Fibroblast of peridontal ligament (primary cell): Measurements from ENCODE around the gene PCDHGA1.
"Not testable (repeated sequence)": the region's sequence is repeated elsewhere in the genome, so short reads cannot be mapped to it uniquely, and the experiment has no call there.

Source experiments
- DNase-seq: peaks from one replicate; pipeline ENCODE4 v3.0.0-alpha.2; 2010; ENCODE audit errors: extremely low read depth

Gene PCDHGA1

DNA sequence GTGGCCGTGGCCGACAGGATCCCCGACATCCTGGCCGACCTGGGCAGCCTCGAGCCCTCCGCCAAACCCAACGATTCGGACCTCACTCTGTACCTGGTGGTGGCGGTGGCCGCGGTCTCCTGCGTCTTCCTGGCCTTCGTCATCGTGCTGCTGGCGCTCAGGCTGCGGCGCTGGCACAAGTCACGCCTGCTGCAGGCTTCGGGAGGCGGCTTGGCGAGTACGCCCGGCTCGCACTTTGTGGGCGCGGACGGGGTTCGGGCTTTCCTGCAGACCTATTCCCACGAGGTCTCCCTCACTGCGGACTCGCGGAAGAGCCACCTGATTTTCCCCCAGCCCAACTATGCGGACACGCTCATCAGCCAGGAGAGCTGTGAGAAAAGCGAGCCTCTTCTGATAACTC lies 15.7 kb downstream of the PCDHGA1 start:
- not testable (repeated sequence) for DNase-seq

DNA sequence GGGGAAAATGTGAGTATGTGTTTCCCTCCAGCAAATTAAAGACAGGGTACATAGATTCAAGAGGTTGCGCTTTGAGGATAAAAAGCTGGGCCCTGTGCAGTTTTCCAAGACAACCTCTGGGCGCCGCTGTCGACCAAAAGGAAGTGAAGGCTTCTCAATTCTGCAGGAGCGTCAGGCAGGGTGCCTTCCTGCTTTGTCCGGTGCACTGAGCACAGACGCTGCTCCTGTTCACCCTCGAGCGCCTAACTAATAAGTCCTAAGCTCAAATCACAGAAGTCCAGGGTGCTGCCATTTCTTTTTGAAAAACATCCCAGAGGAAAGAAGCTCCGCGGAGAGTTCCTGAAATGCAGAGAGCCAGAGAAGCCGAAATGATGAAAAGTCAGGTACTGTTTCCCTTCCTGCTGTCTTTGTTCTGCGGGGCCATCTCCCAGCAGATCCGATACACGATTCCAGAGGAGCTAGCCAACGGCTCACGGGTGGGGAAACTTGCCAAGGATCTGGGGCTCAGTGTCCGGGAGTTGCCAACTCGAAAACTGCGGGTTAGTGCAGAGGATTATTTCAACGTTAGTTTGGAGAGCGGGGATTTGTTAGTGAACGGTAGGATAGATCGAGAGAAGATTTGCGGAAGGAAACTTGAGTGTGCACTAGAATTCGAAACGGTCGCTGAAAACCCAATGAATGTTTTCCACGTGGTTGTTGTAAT lies 19.8 kb downstream of the PCDHGA1 start, which contains the start of gene PCDHGB1:
TSS of gene PCDHGB1 (plus strand) at position 183 of the 703 bp plus-strand sequence. CDS start at position 345, 162 bp downstream.
- DNase-seq = peak; percentile 64

DNA sequence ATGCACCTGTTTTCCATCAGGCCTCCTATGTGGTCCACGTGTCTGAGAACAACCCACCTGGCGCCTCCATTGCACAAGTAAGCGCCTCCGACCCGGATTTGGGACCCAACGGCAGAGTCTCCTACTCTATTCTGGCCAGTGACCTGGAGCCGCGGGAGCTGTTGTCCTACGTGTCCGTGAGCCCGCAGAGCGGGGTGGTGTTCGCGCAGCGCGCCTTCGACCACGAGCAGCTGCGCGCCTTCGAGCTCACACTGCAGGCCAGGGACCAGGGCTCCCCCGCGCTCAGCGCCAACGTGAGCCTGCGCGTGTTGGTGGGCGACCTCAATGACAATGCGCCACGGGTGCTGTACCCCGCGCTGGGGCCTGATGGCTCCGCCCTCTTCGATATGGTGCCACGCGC lies 21.3 kb downstream of the PCDHGA1 start:
- DNase-seq = no peak

DNA sequence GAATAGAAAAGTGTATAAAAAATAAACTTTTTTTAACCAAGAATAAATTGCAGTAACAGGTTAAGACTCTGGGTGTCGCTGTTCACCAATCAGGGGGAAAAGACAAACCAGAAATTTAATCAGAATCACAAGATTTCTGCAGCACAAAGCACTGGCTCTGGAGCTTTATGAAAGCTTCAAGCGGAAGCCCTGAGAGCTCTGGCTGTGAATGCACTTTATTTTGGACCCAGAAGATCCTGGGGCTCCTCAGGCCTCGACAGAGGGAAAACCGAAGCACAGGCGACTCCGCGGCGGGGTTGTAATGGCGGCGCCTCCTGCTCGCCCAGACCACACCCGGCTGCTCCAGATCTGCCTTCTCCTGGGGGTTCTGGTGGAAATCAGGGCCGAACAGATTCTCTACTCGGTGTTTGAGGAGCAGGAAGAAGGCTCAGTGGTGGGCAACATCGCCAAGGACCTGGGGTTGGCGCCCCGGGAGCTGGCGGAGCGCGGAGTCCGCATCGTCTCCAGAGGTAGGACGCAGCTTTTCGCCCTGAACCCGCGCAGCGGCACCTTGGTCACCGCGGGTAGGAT lies 24.7 kb downstream of the PCDHGA1 start, which contains the start of gene PCDHGA4:
TSS of gene PCDHGA4 (plus strand) at position 122 of the 570 bp plus-strand sequence. CDS start at position 209, 87 bp downstream.
- peak; percentile 60 for DNase-seq

DNA sequence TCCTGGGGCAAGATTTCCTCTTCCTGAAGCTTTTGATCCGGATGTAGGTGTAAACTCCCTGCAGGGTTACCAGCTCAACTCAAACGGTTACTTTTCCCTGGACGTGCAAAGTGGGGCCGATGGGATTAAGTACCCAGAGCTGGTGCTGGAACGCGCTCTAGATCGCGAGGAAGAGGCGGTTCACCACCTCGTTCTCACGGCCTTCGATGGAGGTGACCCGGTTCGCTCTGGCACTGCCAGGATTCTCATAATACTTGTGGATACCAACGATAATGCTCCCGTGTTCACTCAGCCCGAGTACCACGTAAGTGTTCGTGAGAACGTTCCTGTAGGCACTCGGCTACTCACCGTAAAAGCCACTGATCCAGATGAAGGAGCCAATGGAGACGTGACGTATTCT lies 25.3 kb downstream of the PCDHGA1 start:
- DNase-seq = no peak

DNA sequence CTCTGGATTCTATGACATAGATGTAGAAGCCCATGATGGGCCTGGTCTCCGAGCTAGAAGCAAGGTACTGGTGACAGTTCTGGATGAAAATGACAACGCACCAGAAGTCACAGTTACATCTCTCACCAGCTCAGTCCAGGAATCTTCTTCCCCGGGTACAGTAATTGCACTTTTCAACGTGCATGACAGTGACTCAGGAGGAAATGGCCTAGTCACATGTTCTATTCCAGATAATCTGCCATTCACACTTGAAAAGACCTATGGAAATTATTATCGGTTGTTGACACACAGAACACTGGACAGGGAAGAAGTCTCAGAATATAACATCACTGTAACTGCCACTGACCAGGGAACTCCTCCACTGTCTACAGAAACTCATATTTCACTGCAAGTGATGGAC lies 25.8 kb downstream of the PCDHGA1 start:
- no peak for DNase-seq

DNA sequence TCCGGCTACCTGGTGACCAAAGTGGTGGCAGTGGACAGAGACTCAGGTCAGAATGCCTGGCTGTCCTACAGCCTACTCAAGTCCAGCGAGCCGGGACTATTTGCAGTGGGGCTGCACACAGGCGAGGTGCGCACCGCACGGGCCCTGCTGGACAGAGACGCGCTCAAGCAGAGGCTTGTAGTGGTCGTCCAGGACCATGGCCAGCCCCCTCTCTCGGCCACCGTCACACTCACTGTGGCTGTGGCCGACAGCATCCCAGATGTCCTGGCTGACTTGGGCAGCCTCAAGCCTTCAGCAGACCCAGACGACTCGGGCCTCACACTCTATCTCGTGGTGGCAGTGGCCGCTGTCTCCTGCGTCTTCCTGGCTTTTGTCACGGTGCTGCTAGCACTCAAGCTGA lies 26.6 kb downstream of the PCDHGA1 start:
- no peak for DNase-seq

DNA sequence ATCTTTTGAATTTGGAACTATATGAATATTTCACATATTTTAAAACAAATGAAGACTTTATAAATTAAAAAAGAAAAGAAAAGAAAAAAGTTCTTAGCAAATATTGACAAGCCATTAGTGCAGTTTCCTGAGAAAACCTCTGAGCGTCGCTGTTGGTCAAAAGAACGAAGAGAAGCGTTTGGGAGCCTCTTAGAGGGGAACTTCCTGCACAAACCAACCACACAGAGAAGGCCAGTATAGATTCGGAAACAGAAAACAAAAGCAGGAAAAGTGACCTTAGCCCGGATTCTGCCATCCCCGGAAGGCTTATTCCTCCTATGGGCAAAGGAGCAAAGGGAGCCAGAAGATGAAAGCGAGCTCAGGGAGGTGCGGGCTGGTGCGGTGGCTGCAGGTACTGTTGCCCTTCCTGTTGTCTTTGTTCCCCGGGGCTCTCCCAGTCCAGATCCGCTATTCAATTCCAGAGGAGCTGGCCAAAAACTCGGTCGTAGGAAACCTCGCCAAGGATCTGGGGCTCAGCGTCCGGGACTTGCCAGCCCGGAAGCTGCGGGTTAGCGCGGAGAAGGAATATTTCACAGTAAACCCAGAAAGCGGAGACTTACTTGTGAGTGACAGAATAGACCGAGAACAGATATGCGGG lies 29.6 kb downstream of the PCDHGA1 start, which contains the start of gene PCDHGB2:
TSS of gene PCDHGB2 (plus strand) at position 205 of the 637 bp plus-strand sequence. CDS start at position 347, 142 bp downstream.
- peak; percentile 57 for DNase-seq

DNA sequence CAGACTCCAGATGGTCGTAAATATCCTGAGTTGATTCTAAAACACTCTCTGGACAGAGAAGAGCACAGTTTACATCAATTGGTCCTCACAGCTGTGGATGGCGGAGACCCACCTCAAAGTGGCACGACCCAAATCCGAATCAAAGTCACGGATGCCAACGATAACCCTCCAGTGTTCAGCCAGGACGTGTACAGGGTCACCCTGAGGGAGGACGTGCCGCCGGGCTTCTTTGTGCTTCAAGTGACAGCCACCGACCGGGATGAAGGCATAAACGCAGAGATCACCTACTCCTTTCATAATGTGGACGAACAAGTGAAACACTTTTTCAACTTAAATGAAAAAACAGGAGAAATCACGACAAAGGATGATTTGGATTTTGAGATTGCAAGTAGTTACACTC lies 30.4 kb downstream of the PCDHGA1 start:
- no peak for DNase-seq

DNA sequence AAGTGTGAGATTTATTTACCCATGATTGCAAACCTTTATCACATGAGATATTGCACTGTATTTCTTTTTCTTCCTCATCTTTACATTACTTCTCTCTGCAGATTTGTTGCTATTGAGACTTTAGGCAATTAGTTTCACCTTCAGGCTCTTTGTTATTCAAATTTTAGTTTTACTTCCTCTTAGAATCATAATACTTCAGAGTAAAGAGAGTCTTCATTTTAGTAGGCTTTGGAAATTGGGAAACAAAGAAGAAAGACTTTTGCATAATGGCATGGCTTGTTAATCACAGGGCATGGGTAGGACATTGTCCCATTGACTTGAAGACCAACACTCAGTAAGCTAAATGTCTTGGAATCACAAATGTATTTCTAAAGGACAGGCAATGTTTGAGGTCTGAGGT lies 32.4 kb downstream of the PCDHGA1 start:
- DNase-seq = no peak

DNA sequence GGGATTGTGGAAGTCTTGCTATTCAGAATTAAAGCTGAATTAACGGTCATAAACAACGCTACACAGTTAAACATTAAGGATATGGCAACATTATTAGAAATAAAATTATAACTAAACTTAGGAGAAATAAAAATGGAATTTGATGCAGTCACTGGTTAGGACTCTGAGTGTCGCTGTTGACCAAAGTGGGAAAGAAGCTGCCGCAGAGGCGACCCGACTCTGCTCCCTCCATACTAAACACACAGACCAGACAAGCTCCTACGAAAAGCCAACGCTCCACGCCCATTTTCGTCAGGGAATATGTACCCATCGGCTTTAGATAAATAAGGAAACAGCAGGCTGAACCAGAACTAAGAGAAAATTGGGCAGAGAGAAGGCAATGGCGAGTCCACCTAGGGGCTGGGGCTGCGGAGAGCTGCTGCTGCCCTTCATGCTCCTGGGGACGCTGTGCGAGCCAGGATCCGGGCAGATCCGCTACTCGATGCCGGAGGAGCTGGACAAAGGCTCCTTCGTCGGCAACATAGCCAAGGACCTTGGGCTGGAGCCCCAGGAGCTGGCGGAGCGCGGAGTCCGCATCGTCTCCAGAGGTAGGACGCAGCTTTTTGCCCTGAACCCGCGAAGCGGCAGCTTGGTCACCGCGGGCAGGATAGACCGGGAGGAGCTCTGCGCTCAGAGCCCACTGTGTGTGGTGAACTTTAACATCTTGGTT lies 33.8 kb downstream of the PCDHGA1 start, which contains the start of gene PCDHGA5:
TSS of gene PCDHGA5 (plus strand) at position 211 of the 709 bp plus-strand sequence. CDS start at position 380, 169 bp downstream.
- no peak for DNase-seq

DNA sequence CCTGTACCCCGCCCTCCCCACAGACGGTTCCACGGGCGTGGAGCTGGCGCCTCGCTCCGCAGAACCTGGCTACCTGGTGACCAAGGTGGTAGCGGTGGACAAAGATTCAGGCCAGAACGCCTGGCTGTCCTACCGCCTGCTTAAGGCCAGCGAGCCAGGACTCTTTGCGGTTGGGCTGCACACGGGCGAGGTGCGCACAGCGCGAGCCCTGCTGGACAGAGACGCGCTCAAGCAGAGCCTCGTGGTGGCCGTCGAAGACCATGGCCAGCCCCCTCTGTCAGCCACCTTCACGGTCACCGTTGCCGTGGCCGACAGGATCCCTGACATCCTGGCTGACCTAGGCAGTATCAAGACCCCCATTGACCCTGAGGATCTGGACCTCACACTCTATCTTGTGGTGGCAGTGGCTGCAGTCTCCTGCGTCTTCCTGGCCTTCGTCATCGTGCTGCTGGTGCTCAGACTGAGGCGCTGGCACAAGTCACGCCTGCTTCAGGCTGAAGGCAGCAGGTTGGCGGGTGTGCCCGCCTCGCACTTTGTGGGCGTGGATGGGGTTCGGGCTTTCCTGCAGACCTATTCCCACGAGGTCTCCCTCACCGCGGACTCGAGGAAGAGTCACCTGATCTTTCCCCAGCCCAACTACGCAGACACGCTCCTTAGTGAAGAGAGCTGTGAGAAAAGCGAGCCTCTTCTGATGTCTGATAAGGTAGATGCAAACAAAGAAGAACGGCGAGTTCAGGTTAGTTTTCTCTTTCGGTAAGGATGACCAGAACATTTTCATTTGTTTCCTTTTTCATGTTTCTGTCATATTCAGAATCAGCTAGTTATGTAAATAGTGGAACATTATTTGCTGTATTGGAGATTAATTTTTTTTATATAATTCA lies 35.9 kb downstream of the PCDHGA1 start:
- no peak for DNase-seq

DNA sequence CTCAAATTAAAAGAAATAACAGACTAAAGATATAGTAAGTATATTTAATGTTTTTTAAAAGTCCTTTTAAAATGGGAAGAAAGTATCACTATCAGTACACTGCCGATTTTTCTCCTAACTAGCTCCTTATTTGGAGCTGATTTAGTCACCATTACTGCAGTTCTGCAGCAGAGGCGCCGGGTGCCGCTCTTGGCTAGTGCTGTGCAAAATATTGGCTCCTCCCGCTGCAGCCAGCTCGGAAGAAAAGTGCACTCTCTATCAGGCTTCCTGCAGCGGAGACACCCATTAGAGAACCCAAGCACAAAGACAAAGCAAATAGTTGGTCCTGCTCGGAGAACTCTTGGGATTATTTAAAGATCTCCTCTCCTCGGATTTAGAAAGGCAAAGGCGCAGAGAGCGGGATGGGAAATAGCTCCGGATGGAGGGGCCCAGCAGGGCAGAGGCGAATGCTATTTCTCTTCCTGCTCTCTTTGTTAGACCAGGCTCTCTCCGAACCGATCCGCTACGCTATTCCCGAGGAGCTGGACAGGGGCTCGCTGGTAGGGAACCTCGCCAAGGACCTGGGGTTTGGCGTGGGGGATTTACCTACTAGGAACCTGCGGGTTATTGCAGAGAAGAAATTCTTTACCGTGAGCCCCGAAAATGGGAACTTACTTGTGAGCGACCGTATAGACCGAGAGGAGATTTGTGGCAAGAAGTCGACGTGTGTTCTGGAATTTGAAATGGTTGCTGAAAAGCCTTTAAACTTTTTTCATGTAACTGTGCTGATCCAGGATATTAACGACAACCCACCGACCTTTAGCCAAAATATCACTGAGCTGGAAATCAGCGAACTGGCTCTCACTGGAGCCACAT lies 39.9 kb downstream of the PCDHGA1 start, which contains the start of gene PCDHGB3:
TSS of gene PCDHGB3 (plus strand) at position 249 of the 855 bp plus-strand sequence. CDS start at position 402, 153 bp downstream.
- peak; percentile 38 for DNase-seq

DNA sequence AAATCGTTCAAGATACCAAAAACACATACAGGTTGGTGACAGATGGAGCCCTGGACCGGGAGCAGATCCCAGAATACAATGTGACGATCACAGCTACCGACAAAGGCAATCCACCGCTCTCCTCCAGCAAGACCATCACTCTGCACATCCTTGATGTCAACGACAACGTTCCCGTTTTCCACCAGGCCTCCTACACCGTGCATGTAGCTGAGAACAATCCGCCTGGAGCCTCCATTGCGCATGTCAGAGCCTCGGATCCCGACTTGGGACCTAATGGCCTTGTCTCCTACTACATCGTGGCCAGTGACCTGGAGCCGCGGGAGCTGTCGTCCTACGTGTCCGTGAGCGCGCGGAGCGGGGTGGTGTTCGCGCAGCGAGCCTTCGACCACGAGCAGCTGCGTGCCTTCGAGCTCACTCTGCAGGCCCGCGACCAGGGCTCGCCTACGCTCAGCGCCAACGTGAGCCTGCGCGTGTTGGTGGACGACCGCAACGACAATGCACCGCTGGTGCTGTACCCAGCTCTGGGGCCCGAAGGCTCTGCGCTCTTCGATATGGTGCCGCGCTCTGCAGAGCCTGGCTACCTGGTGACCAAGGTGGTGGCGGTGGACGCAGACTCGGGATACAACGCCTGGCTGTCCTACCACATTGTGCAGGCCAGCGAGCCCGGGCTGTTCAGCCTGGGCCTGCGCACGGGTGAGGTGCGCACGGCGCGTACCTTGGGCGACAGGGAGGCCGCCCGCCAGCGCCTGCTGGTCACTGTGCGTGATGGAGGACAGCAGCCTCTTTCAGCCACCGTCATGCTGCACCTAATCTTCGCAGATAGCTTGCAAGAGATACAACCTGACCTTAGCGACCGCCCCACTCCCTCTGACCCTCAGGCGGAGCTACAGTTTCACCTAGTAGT lies 41.5 kb downstream of the PCDHGA1 start:
- no peak for DNase-seq

DNA sequence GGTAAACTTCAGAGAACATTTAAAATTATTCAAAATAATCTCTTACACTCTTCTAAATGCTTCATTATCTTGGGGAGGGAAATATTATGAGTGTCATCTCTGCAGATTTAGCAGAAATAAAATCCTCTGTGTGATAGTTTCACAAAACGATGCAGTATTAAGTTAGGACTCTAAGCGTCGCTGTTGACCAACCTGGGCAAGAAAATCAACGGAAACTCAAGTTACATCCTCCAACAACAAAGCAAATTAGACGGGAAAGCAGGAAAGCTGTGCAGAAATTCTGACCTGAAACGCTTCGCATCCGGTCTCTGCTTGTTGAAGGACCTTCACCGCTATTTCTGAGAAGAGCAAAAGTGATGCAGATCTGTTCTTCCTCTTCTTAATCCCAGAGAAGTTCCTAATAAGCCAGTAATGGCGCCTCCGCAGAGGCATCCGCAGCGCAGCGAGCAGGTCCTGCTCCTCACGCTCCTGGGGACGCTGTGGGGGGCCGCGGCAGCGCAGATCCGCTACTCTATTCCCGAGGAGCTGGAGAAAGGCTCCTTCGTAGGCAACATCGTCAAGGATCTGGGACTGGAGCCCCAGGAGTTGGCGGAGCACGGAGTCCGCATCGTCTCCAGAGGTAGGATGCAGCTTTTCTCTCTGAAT lies 43.5 kb downstream of the PCDHGA1 start, which contains the start of gene PCDHGA6:
TSS of gene PCDHGA6 (plus strand) at position 219 of the 645 bp plus-strand sequence. CDS start at position 412, 193 bp downstream.
- peak; percentile 49 for DNase-seq

DNA sequence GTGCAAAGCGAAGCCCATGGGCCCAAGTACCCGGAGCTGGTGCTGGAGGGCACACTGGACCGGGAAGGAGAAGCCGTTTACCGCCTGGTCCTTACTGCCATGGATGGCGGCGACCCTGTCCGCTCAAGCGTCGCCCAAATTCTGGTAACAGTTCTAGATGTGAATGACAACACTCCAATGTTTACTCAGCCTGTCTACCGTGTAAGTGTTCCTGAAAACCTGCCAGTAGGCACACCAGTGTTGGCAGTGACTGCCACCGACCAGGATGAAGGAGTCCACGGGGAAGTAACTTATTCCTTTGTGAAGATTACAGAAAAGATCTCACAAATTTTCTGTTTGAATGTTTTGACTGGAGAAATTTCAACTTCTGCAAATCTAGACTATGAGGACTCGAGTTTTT lies 44.3 kb downstream of the PCDHGA1 start:
- no peak for DNase-seq

DNA sequence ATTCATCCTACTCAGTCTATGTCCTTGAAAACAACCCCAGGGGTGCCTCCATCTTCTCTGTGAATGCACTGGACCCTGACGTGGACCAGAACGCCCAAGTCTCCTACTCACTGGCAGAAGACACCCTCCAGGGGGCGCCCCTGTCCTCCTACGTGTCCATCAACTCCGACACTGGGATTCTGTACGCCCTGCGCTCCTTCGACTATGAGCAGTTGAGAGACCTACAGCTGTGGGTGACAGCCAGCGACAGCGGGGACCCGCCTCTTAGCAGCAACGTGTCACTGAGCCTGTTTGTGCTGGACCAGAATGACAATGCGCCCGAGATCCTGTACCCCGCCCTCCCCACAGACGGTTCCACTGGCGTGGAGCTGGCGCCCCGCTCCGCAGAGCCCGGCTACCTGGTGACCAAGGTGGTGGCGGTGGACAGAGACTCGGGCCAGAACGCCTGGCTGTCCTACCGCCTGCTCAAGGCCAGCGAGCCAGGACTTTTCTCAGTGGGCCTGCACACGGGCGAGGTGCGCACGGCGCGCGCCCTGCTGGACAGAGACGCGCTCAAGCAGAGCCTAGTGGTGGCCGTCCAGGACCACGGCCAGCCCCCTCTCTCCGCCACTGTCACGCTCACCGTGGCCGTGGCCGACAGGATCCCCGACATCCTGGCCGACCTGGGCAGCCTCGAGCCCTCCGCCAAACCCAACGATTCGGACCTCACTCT lies 45.3 kb downstream of the PCDHGA1 start:
- not testable (repeated sequence) for DNase-seq
